Islet of Langerhans (tissue), 1 donor: ENCODE measurements around the gene PIK3R3.
"Not testable (repeated sequence)": the region's sequence is repeated elsewhere in the genome, so short reads cannot be mapped to it uniquely, and the experiment has no call there.

Experiments used
- FAIRE-seq: peaks from one replicate; lab custom pipeline; 2011; peaks lifted over from hg19 to GRCh38; lab: Jason Lieb, UNC

PIK3R3 gene

GRCh38 chr1:46099215-46099614 is 33.2 kb downstream of the PIK3R3 start:
- no peak for FAIRE-seq

DNA sequence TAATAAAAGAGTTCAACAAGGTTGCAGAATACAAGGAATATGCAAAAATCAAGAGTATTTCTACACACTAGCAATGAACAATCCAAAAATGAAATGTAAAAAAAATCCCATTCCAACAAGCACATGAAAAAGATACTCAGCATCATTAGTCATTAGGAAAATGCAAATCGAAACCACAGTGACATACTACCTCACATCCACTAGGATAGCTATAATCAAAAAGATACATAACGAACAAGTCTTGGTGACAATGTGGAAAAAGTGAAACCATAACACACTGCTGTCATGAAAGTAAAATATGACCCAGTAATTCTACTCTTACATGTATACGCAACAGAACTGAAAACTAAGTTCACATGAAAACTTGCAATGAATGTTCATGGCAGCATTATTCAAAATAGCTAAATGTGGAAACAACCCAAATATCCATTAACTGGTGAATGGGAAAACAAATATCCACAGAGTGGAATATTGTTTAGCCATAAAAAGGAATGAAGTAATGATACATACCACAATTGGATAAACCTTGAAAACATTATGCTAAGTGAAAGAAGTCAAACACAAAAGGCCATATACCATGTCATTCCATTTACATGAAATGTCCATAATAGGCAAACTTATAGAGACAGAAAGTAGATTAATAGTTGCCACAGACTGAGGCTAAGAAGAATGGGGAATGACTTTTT is 34.3 kb downstream of the PIK3R3 start:
- no peak for FAIRE-seq

DNA sequence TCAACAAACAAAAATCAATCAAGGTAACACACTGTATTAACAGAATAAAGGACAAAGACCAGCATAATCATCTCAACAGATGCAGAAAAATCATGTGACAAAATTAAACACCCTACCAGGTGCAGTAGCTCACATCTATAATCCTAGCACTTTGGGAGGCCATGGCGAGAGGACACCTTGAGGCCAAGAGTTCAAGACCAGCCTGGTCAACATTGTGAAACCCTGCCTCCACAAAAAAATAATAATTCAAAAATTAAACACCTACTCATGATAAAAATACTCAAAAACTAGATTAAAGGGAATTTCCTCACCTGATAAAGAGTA is 35.3 kb downstream of the PIK3R3 start:
- no peak for FAIRE-seq

DNA sequence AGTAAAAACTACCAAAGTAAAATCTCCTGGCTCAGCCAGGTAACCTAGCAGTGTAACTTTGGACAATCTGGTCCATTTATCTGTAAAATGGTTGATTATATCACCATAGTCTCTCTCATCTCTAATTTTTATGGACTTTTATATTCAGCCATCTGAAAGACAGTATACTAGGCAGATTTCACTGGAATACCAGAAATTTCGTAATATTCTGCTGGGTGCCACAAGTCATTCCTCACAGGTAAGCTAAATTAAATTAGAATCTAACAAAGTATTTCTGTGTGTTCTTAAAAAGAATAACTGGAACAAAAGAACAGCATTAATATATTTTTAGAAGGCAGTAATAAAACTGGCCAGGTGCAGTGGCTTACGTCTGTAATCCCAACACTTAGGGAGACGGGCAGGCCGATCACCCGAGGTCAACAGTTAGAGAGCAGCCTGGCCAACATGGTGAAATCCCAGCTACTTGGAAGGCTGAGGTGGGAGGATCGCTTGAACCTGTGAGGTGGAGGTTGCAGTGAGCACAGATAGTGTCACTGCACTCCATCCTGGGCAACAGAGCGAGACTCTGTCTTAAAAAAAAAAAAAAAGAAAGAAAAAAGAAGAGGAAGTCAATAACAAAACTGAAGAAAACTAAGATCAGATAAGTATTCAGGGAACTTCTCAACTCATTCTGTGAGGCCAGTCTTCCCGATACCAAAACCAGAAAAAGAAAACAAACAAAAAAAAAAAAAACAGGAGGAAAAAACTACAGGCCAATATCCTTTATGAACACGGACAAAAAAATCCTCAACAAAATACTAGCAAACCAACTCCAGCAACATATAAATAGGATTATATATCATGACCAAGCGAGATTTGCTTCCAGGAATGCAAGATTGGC is 35.9 kb downstream of the PIK3R3 start:
- FAIRE-seq = no peak

GRCh38 chr1:46095110-46095509 is 37.3 kb downstream of the PIK3R3 start:
- not testable (repeated sequence) for FAIRE-seq

DNA sequence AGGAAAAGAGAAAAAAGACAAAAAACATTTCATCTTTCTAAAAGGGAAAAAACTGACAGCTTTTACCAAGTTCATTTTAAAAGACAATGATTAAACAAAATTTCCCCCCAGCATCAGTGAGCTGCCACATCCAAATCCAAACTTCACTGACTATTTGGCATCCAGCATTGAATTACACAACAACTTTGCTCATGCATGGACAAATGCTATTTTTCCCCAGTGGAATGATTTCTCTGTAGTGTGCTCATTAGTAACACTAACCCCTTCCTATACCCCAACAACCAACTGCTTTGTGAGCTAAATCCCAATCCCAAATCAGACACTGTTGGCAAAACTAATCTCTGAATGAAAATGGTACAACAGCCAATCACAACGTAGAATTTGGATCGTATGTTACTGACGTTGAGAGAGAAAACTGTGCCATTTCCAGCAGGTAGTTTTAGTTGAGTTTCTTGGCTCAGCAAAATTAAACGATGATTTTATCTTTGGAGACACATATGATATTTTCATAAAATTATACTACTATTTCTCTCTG is 37.9 kb downstream of the PIK3R3 start:
- FAIRE-seq = no peak

GRCh38 chr1:46093832-46094231 is 38.6 kb downstream of the PIK3R3 start:
- FAIRE-seq = not testable (repeated sequence)

GRCh38 chr1:46087891-46088290 is 44.5 kb downstream of the PIK3R3 start:
- no peak for FAIRE-seq

GRCh38 chr1:46086576-46086975 is 45.9 kb downstream of the PIK3R3 start:
- FAIRE-seq = no peak

GRCh38 chr1:46084553-46085451 is 47.6 kb downstream of the PIK3R3 start:
- no peak for FAIRE-seq

GRCh38 chr1:46083579-46083978 is 48.9 kb downstream of the PIK3R3 start:
- FAIRE-seq = no peak

DNA sequence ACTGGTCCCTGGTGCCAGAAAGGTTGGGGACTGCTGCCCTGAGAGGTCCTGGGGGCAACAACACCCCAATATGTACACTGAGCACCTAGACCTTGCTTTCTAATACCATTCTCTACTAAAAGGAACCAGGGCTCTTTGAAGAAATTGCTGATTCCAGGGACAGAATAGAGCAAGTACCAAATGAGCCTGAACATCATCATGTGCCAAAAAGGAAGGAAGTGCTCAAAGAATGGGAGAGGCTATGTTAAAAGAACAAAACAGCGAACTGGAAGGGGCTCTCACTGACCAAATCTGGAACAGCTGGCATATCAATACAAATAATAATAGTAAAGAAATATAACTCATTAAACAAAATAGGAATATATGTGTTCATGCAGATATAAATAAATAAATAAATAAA is 50.8 kb downstream of the PIK3R3 start:
- no peak for FAIRE-seq

- no peak for FAIRE-seq
These were observed 51.2 kb downstream of the PIK3R3 start for GRCh38 chr1:46081206-46081605.

GRCh38 chr1:46080257-46080656 is 52.2 kb downstream of the PIK3R3 start:
- no peak for FAIRE-seq

DNA sequence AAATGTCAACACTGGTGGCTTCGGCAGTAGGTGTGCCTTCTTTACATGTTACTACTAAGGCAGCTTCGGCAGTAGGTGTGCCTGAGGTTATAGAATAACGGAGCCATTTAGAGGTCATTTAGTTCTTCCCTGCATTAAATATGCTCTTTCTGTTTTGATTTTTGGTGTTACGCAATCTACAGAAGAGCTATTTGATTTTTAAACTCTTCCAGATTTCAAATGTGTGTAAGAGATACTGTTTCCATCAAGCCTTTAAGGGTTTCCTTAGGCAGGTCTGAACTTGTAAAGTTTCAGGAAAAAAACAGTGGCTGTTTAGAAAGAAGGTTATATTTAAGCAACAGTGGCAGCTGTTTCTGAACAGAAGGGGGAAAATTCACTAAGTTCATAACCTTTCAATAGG is 54.8 kb downstream of the PIK3R3 start:
- FAIRE-seq = no peak

DNA sequence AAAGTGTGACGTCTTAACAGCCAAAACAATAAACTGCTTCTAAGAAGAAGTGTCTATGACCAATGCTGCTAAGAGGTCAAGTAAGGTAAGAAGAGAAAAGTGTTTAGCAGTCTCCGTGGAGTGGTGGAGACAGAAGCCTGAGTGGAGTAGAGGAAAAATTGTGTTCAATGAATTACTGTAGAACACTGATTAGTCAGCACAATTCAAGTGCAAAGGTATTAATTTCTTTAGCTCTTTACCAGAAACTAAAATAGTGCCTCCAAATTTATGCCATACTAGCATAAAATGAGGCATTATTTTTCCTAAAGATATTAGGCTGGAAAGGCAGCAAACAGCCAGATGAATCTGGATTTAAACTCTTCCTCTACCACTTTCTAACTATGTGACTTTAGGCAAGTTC is 56.1 kb downstream of the PIK3R3 start:
- no peak for FAIRE-seq

GRCh38 chr1:46072975-46073374 is 59.5 kb downstream of the PIK3R3 start:
- no peak for FAIRE-seq

DNA sequence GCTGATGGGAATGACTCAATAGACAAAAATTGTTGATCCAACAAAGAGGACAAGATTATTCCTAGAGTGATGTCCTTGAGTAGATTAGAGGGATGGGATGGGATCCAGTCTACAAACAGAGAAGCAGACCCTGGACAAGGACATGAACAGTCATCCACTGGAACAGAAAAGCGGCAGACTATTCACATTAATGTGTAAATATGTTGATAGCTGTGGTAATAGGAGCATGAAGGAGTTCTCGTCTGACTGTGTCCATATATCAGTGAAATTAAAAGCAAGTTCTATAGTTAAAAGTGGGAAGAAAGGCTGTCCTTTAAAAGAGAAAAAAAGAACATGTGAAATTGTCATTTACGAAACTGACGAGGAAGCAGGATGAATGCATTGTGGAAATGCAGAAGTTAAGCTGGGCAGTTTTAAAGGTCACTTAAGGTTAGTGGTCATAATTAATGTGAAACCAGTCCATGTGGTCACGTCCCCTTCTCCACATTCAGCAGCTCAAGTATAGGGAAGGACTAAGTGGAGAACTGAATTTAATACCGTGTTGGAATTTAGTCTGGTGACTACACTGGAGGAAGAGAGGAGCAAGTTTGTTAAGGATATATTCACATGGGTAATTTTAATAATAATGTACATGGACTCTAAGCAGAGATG is 62.1 kb downstream of the PIK3R3 start:
- no peak for FAIRE-seq

GRCh38 chr1:46068525-46068924 is 63.9 kb downstream of the PIK3R3 start:
- FAIRE-seq = no peak

DNA sequence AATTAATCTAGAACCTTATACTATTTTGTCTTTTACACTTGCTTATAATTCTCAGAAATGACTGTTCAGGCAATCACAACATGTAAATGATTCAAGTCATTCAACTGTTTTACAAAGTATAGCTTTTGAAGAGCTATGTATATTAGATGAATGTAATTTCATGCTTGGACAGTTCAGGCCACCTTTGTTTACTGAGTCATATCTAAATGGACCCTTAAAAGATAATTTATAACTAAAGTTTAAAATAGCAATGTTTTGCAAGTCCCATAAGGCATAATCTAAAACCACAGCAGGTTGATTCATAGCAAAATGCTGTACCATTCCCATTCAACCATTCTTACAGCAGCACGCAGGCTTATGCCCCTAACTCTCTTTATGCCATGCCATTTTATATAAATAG is 64.8 kb downstream of the PIK3R3 start:
- peak; percentile 93 for FAIRE-seq

DNA sequence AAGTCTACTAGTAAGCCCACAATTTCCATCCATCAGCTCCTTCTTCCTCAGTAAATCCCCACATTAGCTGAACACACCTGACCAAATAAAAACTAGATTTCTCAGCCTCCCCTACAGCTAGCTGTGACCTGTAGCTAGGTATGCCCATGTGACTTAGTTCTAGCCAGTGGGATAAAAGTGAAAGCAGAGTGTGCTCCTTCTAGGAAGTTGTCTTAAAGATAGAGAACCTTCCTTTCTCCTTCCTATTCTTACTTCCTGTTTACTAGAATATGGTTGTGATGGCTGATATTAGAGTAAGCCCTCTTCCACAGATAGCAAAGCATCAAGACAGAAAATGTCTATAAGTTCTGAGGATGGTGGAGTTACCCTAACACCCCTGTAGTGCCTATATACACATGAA is 67.0 kb downstream of the PIK3R3 start:
- FAIRE-seq = no peak

DNA sequence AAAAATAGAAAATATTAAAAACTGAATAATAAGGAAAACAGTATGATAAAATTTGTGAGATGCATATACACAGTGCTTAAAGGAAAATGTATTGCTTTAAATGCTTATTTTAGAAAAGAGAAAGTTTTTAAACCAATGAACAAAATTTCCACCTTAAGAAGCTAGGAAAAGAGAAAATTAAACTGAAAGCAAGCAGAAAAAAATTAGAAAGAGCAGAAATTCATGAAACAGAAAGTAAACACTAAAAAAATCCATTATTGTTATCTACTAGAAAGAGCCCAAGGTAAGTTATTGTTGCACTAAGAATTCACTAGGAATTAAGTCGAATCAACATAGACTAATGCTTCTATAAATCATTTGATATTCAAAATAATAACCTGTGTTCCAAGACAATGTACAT is 67.7 kb downstream of the PIK3R3 start:
- FAIRE-seq = no peak
